RWPE1 (cell line): ENCODE data around the gene GALNT2.

Experiments used
- CTCF ChIA-PET: fragments of 350-600 bp; sonication (Branson Sonifier 250); formaldehyde crosslinking; extraction: SDS; loops from one replicate; lab custom pipeline; 2021; lab: Yijun Ruan, JAX
- POLR2A ChIA-PET: fragments of 400-600 bp; formaldehyde crosslinking; extraction: SDS; loops from one replicate; lab custom pipeline; 2020; ENCODE audit warnings: antibody characterized with exemption; ENCODE audit not compliant: low non-redundant PET; lab: Yijun Ruan, JAX
- DNase-seq: peaks from one replicate; pipeline ENCODE4 v3.0.0; 2012; ENCODE audit warnings: low spot score
- H3K27ac ChIP-seq: fragments of 450-650 bp; 2 replicates; pipeline ENCODE4 v1.5.1; 2017
- CTCF ChIP-seq: fragments of 450-650 bp; conservative IDR thresholded peaks from 2 replicates; pipeline ENCODE4 v1.5.1; 2017; ENCODE audit warnings: low read depth, mild to moderate bottlenecking

The GALNT2 gene

DNA sequence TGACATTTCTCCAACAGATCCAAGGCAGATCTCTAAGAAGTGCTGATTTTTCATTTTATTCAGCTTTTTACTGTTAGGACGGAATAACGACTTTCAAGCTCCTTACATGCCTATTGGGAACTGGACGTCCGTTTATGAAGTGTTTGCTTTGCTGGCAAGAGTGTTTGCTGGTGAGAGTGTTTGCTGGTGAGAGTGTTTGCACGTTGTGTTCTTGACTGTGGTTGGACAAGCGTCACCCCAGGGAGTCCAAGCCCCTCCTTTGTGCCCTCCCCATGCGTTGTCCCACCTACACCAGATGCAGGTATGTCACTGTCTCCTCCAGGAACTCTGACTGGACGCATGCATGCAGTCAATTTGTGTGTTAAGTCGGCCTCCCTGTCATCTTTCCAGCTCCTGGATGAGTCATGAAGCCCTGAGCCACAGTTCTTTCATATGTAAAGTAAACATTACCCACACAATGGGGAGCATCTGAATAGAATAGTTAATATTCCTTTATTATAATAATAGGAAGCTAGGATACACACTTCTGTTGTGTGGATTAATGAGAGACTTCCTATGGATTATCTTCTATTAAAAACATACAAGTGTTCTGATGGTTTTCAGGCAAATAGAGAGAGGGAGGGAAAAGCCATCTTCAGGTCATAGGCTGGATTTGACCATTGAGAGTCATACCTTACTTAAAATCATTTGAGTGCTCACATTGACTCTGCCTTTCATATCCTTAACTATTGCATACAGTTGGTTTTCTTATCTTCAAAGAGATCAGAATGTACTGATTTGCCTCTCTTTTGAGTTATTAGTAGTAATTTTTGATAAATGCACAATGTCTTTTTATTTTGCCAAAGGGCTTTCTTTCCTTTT lies 119.2 kb downstream of the GALNT2 start:
- no peak for TF ChIP-seq CTCF
- peak; percentile 91 for DNase-seq
- H3K27ac ChIP-seq = peak overlapping the region; percentile 60
- POLR2A ChIA-PET = no interaction called here
- CTCF ChIA-PET = interaction anchor here (0.5 to 0.6 kb wide), 2 partner anchors 22 to 126 kb away, joined by 3 to 7 read pairs; no protein-coding TSS in a partner anchor

- no peak for DNase-seq
- ChIA-PET CTCF (no interaction called here), POLR2A (no interaction called here)
- no peak for TF ChIP-seq CTCF
- no peak overlapping the region for H3K27ac ChIP-seq
Measured at GRCh38 chr1:230186874-230187273, 119.8 kb downstream of the GALNT2 start.

DNA sequence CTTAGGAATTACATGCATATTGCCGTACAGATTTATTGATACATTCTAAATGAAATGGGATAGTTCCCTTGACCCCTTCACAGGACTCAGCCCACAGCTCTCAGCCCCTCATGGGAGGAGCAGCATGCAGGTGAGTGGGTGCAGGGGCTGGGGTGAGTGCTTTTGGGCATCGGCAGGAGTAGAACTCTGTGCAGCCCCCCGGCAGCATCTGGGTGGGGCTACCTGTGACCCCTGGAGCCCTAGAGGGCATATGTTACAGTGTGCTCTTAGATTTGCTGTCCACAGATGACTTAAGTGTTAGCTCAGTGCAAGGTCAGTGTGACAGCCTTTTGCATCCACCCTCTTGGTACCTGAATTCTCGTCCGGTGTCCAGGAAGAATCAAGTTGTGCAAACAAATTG lies 120.3 kb downstream of the GALNT2 start:
- no peak for TF ChIP-seq CTCF
- no peak for DNase-seq
- POLR2A ChIA-PET = no interaction called here
- H3K27ac ChIP-seq = no peak overlapping the region
- CTCF ChIA-PET = no interaction called here

GRCh38 chr1:230188826-230189225 lies 121.8 kb downstream of the GALNT2 start:
- no peak for TF ChIP-seq CTCF
- CTCF ChIA-PET = no interaction called here

GRCh38 chr1:230189341-230189740 lies 122.3 kb downstream of the GALNT2 start:
- POLR2A ChIA-PET = no interaction called here
- DNase-seq = no peak
- H3K27ac ChIP-seq = no peak overlapping the region
- CTCF ChIA-PET = no interaction called here
- TF ChIP-seq CTCF = no peak

More at GRCh38 chr1:230188826-230189225, 121.8 kb downstream of the GALNT2 start:
- POLR2A ChIA-PET = no interaction called here
- no peak overlapping the region for H3K27ac ChIP-seq
- no peak for DNase-seq

- no peak for TF ChIP-seq CTCF
- DNase-seq = no peak
- no peak overlapping the region for H3K27ac ChIP-seq
- ChIA-PET POLR2A (no interaction called here), CTCF (no interaction called here)
Measured at GRCh38 chr1:230189824-230190223, 122.8 kb downstream of the GALNT2 start.
